ENCODE measurements around the gene KIF26B.

The KIF26B gene

GRCh38 chr1:245142171-245142798 lies 12.5 kb upstream of the KIF26B start:
- Histone ChIP-seq H3K4me1 (ENCODE audit: control insufficient read depth, insufficient read depth, low read length) (no peaks in the 10 kb centered on the region), H3K9ac (ENCODE audit: low read length) (no peak overlapping the region), H3K27me3 (ENCODE audit: control insufficient read depth, insufficient read depth, low read length) (no peaks in the 10 kb centered on the region), H3K9me3 (ENCODE audit: control insufficient read depth, low read length) (no peaks in the 10 kb centered on the region), H3K36me3 (ENCODE audit: control insufficient read depth, insufficient read depth, low read length) (no peaks in the 10 kb centered on the region), H3K4me3 (ENCODE audit: low read length) (no peak overlapping the region)

DNA sequence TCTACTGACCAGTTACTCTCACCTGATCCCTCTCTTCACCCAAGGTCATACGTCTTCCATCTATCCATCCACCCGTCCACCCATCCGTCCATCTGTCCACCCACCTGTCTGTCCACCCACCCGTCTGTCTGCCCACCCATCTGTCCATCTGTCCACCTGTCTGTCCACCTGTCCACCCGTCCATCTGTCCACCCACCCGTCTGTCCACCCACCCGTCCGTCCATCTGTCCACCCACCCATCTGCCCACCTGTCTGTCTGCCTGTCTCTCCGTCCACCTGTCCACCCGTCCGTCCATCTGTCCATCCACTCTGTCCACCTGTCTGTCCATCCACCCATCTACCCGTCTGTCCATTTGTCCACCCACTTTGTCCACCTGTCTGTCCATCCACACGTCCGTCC lies 11.8 kb upstream of the KIF26B start:
- Histone ChIP-seq H3K9me3 (ENCODE audit: control insufficient read depth, low read length) (no peaks in the 10 kb centered on the region), H3K27me3 (ENCODE audit: control insufficient read depth, insufficient read depth, low read length) (no peaks in the 10 kb centered on the region), H3K9ac (ENCODE audit: low read length) (no peak overlapping the region), H3K4me1 (ENCODE audit: control insufficient read depth, insufficient read depth, low read length) (no peaks in the 10 kb centered on the region), H3K4me3 (ENCODE audit: low read length) (no peak overlapping the region), H3K36me3 (ENCODE audit: control insufficient read depth, insufficient read depth, low read length) (no peaks in the 10 kb centered on the region)

- Histone ChIP-seq H3K27me3 (ENCODE audit: control insufficient read depth, insufficient read depth, low read length) (no peaks in the 10 kb centered on the region), H3K9ac (ENCODE audit: low read length) (no peak overlapping the region), H3K9me3 (ENCODE audit: control insufficient read depth, low read length) (no peaks in the 10 kb centered on the region), H3K36me3 (ENCODE audit: control insufficient read depth, insufficient read depth, low read length) (no peaks in the 10 kb centered on the region), H3K4me1 (ENCODE audit: control insufficient read depth, insufficient read depth, low read length) (no peaks in the 10 kb centered on the region), H3K4me3 (ENCODE audit: low read length) (no peak overlapping the region)
Measured at GRCh38 chr1:245143849-245144248, 10.9 kb upstream of the KIF26B start.

DNA sequence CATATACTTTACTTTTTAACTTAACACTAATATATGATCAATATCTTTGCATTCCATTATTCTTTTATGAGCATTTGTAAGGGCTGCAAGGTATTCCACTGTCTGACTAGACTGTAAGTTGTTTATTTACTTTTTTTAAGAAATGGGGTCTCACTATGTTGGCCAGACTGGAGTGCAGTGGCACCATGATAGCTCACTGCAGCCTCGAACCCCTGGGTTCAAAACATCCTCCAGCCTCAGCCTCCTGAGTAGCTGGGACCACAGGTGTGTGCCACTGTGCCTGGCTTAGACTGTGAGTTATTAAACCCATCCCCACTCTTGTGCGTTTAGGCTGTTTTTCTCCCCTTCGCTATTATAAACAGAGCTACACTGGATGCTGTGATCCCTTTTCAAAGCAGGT lies 6.7 kb upstream of the KIF26B start:
- peaks cover 5% of the 10 kb centered on the region for H3K27me3 ChIP-seq (ENCODE audit: control insufficient read depth, insufficient read depth, low read length)
- no peaks in the 10 kb centered on the region for H3K9me3 ChIP-seq (ENCODE audit: control insufficient read depth, low read length)
- H3K9ac ChIP-seq (ENCODE audit: low read length): no peak overlapping the region
- H3K4me1 ChIP-seq (ENCODE audit: control insufficient read depth, insufficient read depth, low read length): peaks cover under 1% of the 10 kb centered on the region
- no peak overlapping the region for H3K4me3 ChIP-seq (ENCODE audit: low read length)
- no peaks in the 10 kb centered on the region for H3K36me3 ChIP-seq (ENCODE audit: control insufficient read depth, insufficient read depth, low read length)

DNA sequence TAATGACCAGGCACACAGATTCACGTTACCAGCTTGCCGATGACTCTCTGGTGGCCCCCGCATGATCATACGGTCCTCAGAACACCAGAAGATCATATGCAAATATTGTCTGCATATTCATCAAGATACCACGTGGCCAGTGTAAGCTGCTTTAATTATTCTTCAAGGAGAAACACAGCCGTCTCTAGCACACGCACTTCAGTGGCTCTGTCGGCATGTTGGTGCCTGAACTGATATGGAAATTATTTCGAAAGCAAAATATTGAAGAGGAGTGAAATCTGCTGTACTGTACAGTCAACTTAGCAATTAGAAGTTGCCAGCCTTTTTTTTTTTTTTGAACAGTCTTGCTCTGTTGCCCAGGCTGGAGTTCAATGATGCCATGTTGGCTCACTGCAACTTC lies 5.9 kb upstream of the KIF26B start:
- peaks cover 11% of the 10 kb centered on the region for H3K27me3 ChIP-seq (ENCODE audit: control insufficient read depth, insufficient read depth, low read length)
- H3K9me3 ChIP-seq (ENCODE audit: control insufficient read depth, low read length): no peaks in the 10 kb centered on the region
- no peak overlapping the region for H3K4me3 ChIP-seq (ENCODE audit: low read length)
- H3K9ac ChIP-seq (ENCODE audit: low read length): no peak overlapping the region
- H3K4me1 ChIP-seq (ENCODE audit: control insufficient read depth, insufficient read depth, low read length): peaks cover 9% of the 10 kb centered on the region
- no peaks in the 10 kb centered on the region for H3K36me3 ChIP-seq (ENCODE audit: control insufficient read depth, insufficient read depth, low read length)

GRCh38 chr1:245153081-245153551 lies 1.7 kb upstream of the KIF26B start:
- Histone ChIP-seq H3K4me1 (ENCODE audit: control insufficient read depth, insufficient read depth, low read length) (peaks cover 18% of the 10 kb centered on the region), H3K4me3 (ENCODE audit: low read length) (peak overlapping the region; percentile 57), H3K36me3 (ENCODE audit: control insufficient read depth, insufficient read depth, low read length) (no peaks in the 10 kb centered on the region), H3K9me3 (ENCODE audit: control insufficient read depth, low read length) (no peaks in the 10 kb centered on the region), H3K9ac (ENCODE audit: low read length) (peak overlapping the region; percentile 57), H3K27me3 (ENCODE audit: control insufficient read depth, insufficient read depth, low read length) (peaks cover 24% of the 10 kb centered on the region)

GRCh38 chr1:245153552-245154428 lies 995 bp upstream of the KIF26B start:
- Histone ChIP-seq H3K4me3 (ENCODE audit: low read length) (peak overlapping the region; percentile 57), H3K36me3 (ENCODE audit: control insufficient read depth, insufficient read depth, low read length) (no peaks in the 10 kb centered on the region), H3K9me3 (ENCODE audit: control insufficient read depth, low read length) (no peaks in the 10 kb centered on the region), H3K27me3 (ENCODE audit: control insufficient read depth, insufficient read depth, low read length) (peaks cover 24% of the 10 kb centered on the region), H3K4me1 (ENCODE audit: control insufficient read depth, insufficient read depth, low read length) (peaks cover 18% of the 10 kb centered on the region), H3K9ac (ENCODE audit: low read length) (peak overlapping the region; percentile 57)

DNA sequence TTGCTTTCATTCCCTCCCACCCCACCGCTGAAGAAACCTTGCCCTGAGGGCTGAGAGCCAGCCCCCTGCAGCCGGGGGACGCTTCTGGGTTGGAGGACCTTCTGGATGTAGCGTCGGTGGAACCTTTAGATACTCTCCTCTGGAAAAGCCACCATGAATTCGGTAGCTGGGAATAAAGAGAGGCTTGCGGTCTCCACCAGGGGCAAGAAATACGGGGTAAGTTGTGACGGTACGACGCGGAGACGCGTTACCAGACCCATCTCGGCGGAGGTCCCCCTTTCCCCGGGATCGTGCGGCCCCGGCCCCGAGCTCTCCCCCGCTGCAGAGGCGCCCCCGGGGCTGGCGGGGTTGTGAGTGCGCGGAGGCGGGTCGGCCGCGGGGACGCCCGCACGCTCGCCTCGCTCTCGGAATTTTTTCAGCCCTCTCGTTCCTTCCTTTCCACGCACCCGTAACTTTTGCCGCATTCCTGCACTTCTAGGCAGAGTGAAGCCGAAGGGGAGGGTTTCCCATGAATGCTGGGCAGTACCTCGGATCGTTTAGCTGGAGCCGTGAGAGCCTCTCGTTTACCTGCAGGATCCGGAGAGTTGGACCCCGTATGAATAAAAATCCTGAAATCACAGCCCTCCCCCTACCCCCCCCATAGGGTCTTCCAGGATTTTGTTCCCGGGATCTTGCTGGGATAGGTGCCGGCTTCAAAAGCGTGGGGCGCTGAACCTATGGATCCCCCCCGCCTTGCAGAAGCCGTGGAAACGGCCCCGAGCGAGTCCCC lies 671 bp downstream of the KIF26B start:
- H3K27me3 ChIP-seq (ENCODE audit: control insufficient read depth, insufficient read depth, low read length): peaks cover 22% of the 10 kb centered on the region

GRCh38 chr1:245156041-245156735 lies 1.4 kb downstream of the KIF26B start:
- Histone ChIP-seq H3K4me1 (ENCODE audit: control insufficient read depth, insufficient read depth, low read length) (peaks cover 18% of the 10 kb centered on the region), H3K9ac (ENCODE audit: low read length) (peak overlapping the region; percentile 57), H3K36me3 (ENCODE audit: control insufficient read depth, insufficient read depth, low read length) (no peaks in the 10 kb centered on the region), H3K27me3 (ENCODE audit: control insufficient read depth, insufficient read depth, low read length) (peaks cover 19% of the 10 kb centered on the region), H3K4me3 (ENCODE audit: low read length) (peak overlapping the region; percentile 57), H3K9me3 (ENCODE audit: control insufficient read depth, low read length) (no peaks in the 10 kb centered on the region)

More for the DNA sequence above, 671 bp downstream of the KIF26B start:
- Histone ChIP-seq H3K36me3 (ENCODE audit: control insufficient read depth, insufficient read depth, low read length) (no peaks in the 10 kb centered on the region), H3K9ac (ENCODE audit: low read length) (peak overlapping the region; percentile 57), H3K9me3 (ENCODE audit: control insufficient read depth, low read length) (no peaks in the 10 kb centered on the region), H3K4me1 (ENCODE audit: control insufficient read depth, insufficient read depth, low read length) (peaks cover 18% of the 10 kb centered on the region), H3K4me3 (ENCODE audit: low read length) (peak overlapping the region; percentile 35)

GRCh38 chr1:245156736-245157505 lies 2.1 kb downstream of the KIF26B start:
- peak overlapping the region; percentile 57 for H3K9ac ChIP-seq (ENCODE audit: low read length)
- no peaks in the 10 kb centered on the region for H3K9me3 ChIP-seq (ENCODE audit: control insufficient read depth, low read length)
- H3K4me1 ChIP-seq (ENCODE audit: control insufficient read depth, insufficient read depth, low read length): peaks cover 18% of the 10 kb centered on the region
- H3K4me3 ChIP-seq (ENCODE audit: low read length): peak overlapping the region; percentile 57
- H3K27me3 ChIP-seq (ENCODE audit: control insufficient read depth, insufficient read depth, low read length): peaks cover 19% of the 10 kb centered on the region
- H3K36me3 ChIP-seq (ENCODE audit: control insufficient read depth, insufficient read depth, low read length): no peaks in the 10 kb centered on the region

DNA sequence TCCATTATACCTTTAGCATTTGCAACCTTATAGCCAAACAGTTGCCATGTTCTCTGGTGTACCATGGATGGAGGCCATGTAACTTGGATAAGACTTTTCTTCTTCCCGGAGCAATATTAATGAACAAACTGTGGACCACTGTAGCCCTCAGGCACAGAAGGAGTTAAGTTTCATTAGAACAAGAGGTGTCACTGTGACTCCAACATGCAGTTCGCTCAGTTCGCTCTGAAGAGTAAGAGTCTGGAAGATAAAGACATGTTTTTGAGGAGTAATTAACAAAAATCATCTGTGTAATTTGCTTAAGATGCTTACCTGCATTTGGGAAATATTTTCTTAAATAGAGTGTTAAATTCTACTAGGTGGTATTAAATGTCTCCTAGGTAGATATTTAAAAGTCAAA lies 4.1 kb downstream of the KIF26B start:
- H3K27me3 ChIP-seq (ENCODE audit: control insufficient read depth, insufficient read depth, low read length): peaks cover 13% of the 10 kb centered on the region
- H3K9me3 ChIP-seq (ENCODE audit: control insufficient read depth, low read length): no peaks in the 10 kb centered on the region
- no peaks in the 10 kb centered on the region for H3K36me3 ChIP-seq (ENCODE audit: control insufficient read depth, insufficient read depth, low read length)
- H3K4me3 ChIP-seq (ENCODE audit: low read length): no peak overlapping the region
- no peak overlapping the region for H3K9ac ChIP-seq (ENCODE audit: low read length)
- peaks cover 9% of the 10 kb centered on the region for H3K4me1 ChIP-seq (ENCODE audit: control insufficient read depth, insufficient read depth, low read length)
